ENCODE measurements around the gene GRK5. TPM values are rescaled to one million over a fixed set of nuclear protein-coding genes. Genes with fewer than 3 reads are reported as not detected.

Gene GRK5

DNA sequence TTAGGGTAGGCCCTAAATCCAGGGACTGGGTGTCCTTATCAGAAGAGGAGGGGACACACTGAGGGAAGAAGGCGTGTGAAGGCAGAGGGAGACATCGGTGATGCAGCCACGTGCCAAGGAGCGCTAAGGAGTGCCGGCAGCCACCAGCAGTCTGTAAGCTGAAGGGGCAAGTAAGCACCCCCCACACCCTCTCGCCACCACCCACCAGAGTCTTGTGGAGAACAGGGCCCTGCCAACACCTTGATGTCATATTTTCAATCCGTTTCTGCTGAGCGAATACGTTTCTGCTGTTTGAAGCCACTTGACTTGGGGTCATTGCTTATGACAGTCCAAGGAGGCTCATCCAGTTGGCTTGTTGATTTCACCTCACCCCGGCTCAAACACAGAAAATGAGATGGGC lies 297.3 kb downstream of the GRK5 start:
- no peak overlapping the region for H3K23ac ChIP-seq (ENCODE audit: low read length in 2 of 2)
- H3K9me3 ChIP-seq (ENCODE audit: control insufficient read depth, low read length) = no peaks in the 10 kb centered on the region
- no peak overlapping the region for H2BK120ac ChIP-seq (ENCODE audit: low read depth, low read length)
- no peaks in the 10 kb centered on the region for H3K27me3 ChIP-seq (ENCODE audit: control insufficient read depth in 1 of 2, insufficient read depth in 1 of 2, low read length in 2 of 2)
- no peak overlapping the region for H3K4me2 ChIP-seq (ENCODE audit: low read length, poor library complexity, severe bottlenecking)
- H3K4me1 ChIP-seq (ENCODE audit: control insufficient read depth, insufficient read depth, low read depth, low read length) = no peaks in the 10 kb centered on the region
- H2BK15ac ChIP-seq (ENCODE audit: low read depth, poor library complexity, severe bottlenecking) = no peak overlapping the region
- no peak overlapping the region for H2AK5ac ChIP-seq (ENCODE audit: low read length, severe bottlenecking)
- H2AFZ ChIP-seq (ENCODE audit: low read depth, low read length) = no peak overlapping the region
- H3K79me1 ChIP-seq (replicated peaks; ENCODE audit: low read length, poor library complexity, severe bottlenecking) = peaks cover 2% of the 10 kb centered on the region
- H3K4me3 ChIP-seq (ENCODE audit: insufficient read depth in 1 of 2, low read depth in 1 of 2, low read length in 2 of 2) = no peak overlapping the region
- no peak overlapping the region for H2BK5ac ChIP-seq (ENCODE audit: low read depth, low read length, poor library complexity, severe bottlenecking)
- no peak for DNase-seq
- 97% methylated on average over 10 of the region's 10 CpGs for WGBS
- H3K14ac ChIP-seq (ENCODE audit: low read length in 2 of 2) = no peak overlapping the region
- H3K9ac ChIP-seq (ENCODE audit: low read length) = no peak overlapping the region
- no peak overlapping the region for H4K91ac ChIP-seq (ENCODE audit: low read length)
- H3K36me3 ChIP-seq (ENCODE audit: control insufficient read depth in 1 of 2, insufficient read depth in 2 of 2, low read depth in 1 of 2, low read length in 2 of 2) = peaks cover 19 to 27% of the 10 kb centered on the region in 2 experiments
- H3K4ac ChIP-seq (ENCODE audit: low read depth in 1 of 2, low read length in 2 of 2) = no peak overlapping the region
- no peak overlapping the region for H4K8ac ChIP-seq (ENCODE audit: low read length)
- no peak overlapping the region for H3K18ac ChIP-seq (ENCODE audit: low read depth in 1 of 2, low read length in 2 of 2)
- H3K27ac ChIP-seq (ENCODE audit: low read length, poor library complexity, severe bottlenecking) = no peak overlapping the region
- no peak overlapping the region for H2BK12ac ChIP-seq (ENCODE audit: low read length in 2 of 2)

DNA sequence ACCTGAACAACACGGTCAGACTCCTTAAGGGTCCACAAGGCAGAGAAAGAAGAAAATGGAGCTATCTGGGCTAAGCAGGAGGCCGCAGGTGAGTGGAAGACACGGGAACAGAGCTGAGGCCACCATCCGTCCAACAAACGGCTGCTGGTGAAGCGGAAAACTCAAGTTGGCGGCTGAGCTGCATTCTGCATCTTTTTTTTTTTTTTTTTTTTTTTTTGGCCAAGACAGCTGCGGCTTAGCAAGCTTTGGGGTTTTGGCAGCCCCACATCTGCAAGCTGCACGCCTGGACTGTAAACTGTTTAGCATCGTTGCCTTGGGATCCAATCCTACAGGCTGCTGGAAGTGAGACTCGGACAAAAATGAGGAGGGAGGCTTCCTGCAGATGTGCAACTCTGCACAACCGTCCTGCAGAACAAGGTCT lies 297.8 kb downstream of the GRK5 start:
- Histone ChIP-seq H3K36me3 (ENCODE audit: control insufficient read depth in 1 of 2, insufficient read depth in 2 of 2, low read depth in 1 of 2, low read length in 2 of 2) (peaks cover 24 to 26% of the 10 kb centered on the region in 2 experiments), H3K9ac (ENCODE audit: low read length) (no peak overlapping the region), H3K4me2 (ENCODE audit: low read length, poor library complexity, severe bottlenecking) (no peak overlapping the region), H3K14ac (ENCODE audit: low read length in 2 of 2) (no peak overlapping the region), H3K27me3 (ENCODE audit: control insufficient read depth in 1 of 2, insufficient read depth in 1 of 2, low read length in 2 of 2) (no peaks in the 10 kb centered on the region), H3K18ac (ENCODE audit: low read depth in 1 of 2, low read length in 2 of 2) (no peak overlapping the region), H3K9me3 (ENCODE audit: control insufficient read depth, low read length) (no peaks in the 10 kb centered on the region), H3K23ac (ENCODE audit: low read length in 2 of 2) (no peak overlapping the region), H2AFZ (ENCODE audit: low read depth, low read length) (no peak overlapping the region), H3K79me1 (replicated peaks; ENCODE audit: low read length, poor library complexity, severe bottlenecking) (peaks cover 2% of the 10 kb centered on the region), H2BK15ac (ENCODE audit: low read depth, poor library complexity, severe bottlenecking) (no peak overlapping the region), H2BK12ac (ENCODE audit: low read length in 2 of 2) (no peak overlapping the region), H2BK120ac (ENCODE audit: low read depth, low read length) (no peak overlapping the region), H3K4me1 (ENCODE audit: control insufficient read depth, insufficient read depth, low read depth, low read length) (no peaks in the 10 kb centered on the region), H4K91ac (ENCODE audit: low read length) (no peak overlapping the region), H3K4ac (ENCODE audit: low read depth in 1 of 2, low read length in 2 of 2) (no peak overlapping the region), H2AK5ac (ENCODE audit: low read length, severe bottlenecking) (no peak overlapping the region), H3K4me3 (ENCODE audit: insufficient read depth in 1 of 2, low read depth in 1 of 2, low read length in 2 of 2) (no peak overlapping the region), H2BK5ac (ENCODE audit: low read depth, low read length, poor library complexity, severe bottlenecking) (no peak overlapping the region), H4K8ac (ENCODE audit: low read length) (no peak overlapping the region), H3K27ac (ENCODE audit: low read length, poor library complexity, severe bottlenecking) (no peak overlapping the region)
- DNase-seq = no peak
- WGBS = 96% methylated on average over 12 of the region's 12 CpGs

Small RNA genes lying within 50 kb of the gene (small RNA-seq; reads per million reads assigned to genes)
- gene MIR4681 (ENCODE audit: low read depth) (not detected), gene RN7SL749P (ENCODE audit: low read depth) (not detected)

Data from mesenchymal stem cell (in vitro differentiated cells and primary cell).